IMR-90 (cell line): ENCODE data around the gene CHST3. TPM values are rescaled to one million over a fixed set of nuclear protein-coding genes. Genes with fewer than 3 reads are reported as not detected.

ENCODE experiments used
- ATAC-seq: fragments of 200-7000 bp; cut with Tn5 transposase; 2 replicates; pipeline ENCODE4 v1.9.1; 2020; ENCODE audit warnings: low read depth, mild to moderate bottlenecking, moderate library complexity
- BruUV-seq: library from RNA; stranded (reverse); fragments of 400-500 nt; replicated peaks from 2 replicates; lab custom pipeline; 2021; lab: Mats Ljungman, UMichigan
- CTCF ChIA-PET: fragments of 300-600 bp; formaldehyde crosslinking; extraction: SDS; loops from one replicate; lab custom pipeline; 2021; ENCODE audit warnings: antibody characterized with exemption; lab: Yijun Ruan, JAX
- POLR2A ChIA-PET: fragments of 300-600 bp; sonication (Branson Sonifier 250); formaldehyde crosslinking; loops from one replicate; lab custom pipeline; 2022; ENCODE audit warnings: antibody characterized with exemption; ENCODE audit not compliant: unreplicated experiment; lab: Charles Lee
- DNase-seq: peaks from one replicate; pipeline ENCODE4 v3.0.0; 2013
- H2AFZ ChIP-seq: replicated peaks from 2 replicates; pipeline ENCODE3; 2013; ENCODE audit warnings: low read length, mild to moderate bottlenecking; ENCODE audit not compliant: poor library complexity
- H2AK5ac ChIP-seq: 2 replicates; pipeline ENCODE4 v1.6.1; 2013; ENCODE audit warnings: low read depth, low read length, inconsistent platforms
- H2AK9ac ChIP-seq: replicated peaks from 2 replicates; pipeline ENCODE3; 2013; ENCODE audit warnings: mild to moderate bottlenecking, low read depth, low read length, moderate library complexity; ENCODE audit not compliant: poor library complexity
- H2BK120ac ChIP-seq: 2 replicates; pipeline ENCODE4 v1.6.1; 2013; ENCODE audit warnings: low read depth, low read length, inconsistent platforms
- H2BK15ac ChIP-seq: 3 replicates; pipeline ENCODE4 v1.6.1; 2013; ENCODE audit warnings: low read depth, low read length, inconsistent platforms
- H2BK20ac ChIP-seq: 2 replicates; pipeline ENCODE4 v1.6.1; 2013; ENCODE audit warnings: low read depth, mild to moderate bottlenecking, inconsistent platforms, low read length, moderate library complexity
- H2BK5ac ChIP-seq: 2 replicates; pipeline ENCODE4 v1.6.1; 2013; ENCODE audit warnings: mild to moderate bottlenecking, low read depth, low read length, inconsistent platforms; ENCODE audit not compliant: poor library complexity, severe bottlenecking
- H3K14ac ChIP-seq: replicated peaks from 2 replicates; pipeline ENCODE4 v1.6.1; 2013; ENCODE audit warnings: low read depth, low read length, inconsistent platforms
- H3K18ac ChIP-seq: 2 replicates; pipeline ENCODE4 v1.6.1; 2013; ENCODE audit warnings: low read depth, low read length, control low read depth
- H3K23ac ChIP-seq: 2 replicates; pipeline ENCODE4 v1.6.1; 2013; ENCODE audit warnings: low read depth, low read length, inconsistent platforms
- H3K27ac ChIP-seq: 2 replicates; pipeline ENCODE4 v1.5.1; 2013; ENCODE audit warnings: mild to moderate bottlenecking, control low read depth, low read length; ENCODE audit not compliant: insufficient read depth
- H3K27me3 ChIP-seq: 2 replicates; pipeline ENCODE4 v1.6.1; 2013; ENCODE audit warnings: low read length; ENCODE audit not compliant: control insufficient read depth, insufficient read depth
- H3K36me3 ChIP-seq: 2 replicates; pipeline ENCODE4 v1.6.1; 2013; ENCODE audit warnings: low read length, mixed read lengths; ENCODE audit not compliant: control insufficient read depth, insufficient read depth
- H3K4ac ChIP-seq: 2 replicates; pipeline ENCODE4 v1.6.1; 2013; ENCODE audit warnings: low read depth, low read length, inconsistent platforms
- H3K4me1 ChIP-seq: 2 replicates; pipeline ENCODE4 v1.6.1; 2013; ENCODE audit warnings: low read length, mixed read lengths; ENCODE audit not compliant: control insufficient read depth, insufficient read depth
- H3K4me2 ChIP-seq: 2 replicates; pipeline ENCODE4 v1.6.1; 2013; ENCODE audit warnings: low read depth, mild to moderate bottlenecking, control low read depth, low read length, moderate library complexity
- H3K4me3 ChIP-seq: 2 replicates; pipeline ENCODE4 v1.5.1; 2013; ENCODE audit warnings: low read depth, mild to moderate bottlenecking, control low read depth, low read length, moderate library complexity; ENCODE audit not compliant: insufficient read depth
- H3K56ac ChIP-seq: 2 replicates; pipeline ENCODE4 v1.6.1; 2013; ENCODE audit warnings: low read length, inconsistent platforms; ENCODE audit not compliant: insufficient read depth; ENCODE audit errors: extremely low read depth
- H3K79me1 ChIP-seq, 2 experiments: 2 replicates each; pipeline ENCODE4 v1.6.1; 2013; ENCODE audit warnings: low read length in 2 of 2, inconsistent platforms in 1 of 2, low read depth in 1 of 2
- H3K9ac ChIP-seq: 2 replicates; pipeline ENCODE4 v1.6.1; 2013; ENCODE audit warnings: low read depth, low read length, control low read depth
- H3K9me1 ChIP-seq: 2 replicates; pipeline ENCODE4 v1.6.1; 2013; ENCODE audit warnings: low read length, inconsistent platforms; ENCODE audit not compliant: insufficient read depth
- H3K9me3 ChIP-seq: 2 replicates; pipeline ENCODE4 v1.6.1; 2013; ENCODE audit warnings: low read length; ENCODE audit not compliant: control insufficient read depth, insufficient read depth
- H4K20me1 ChIP-seq: 2 replicates; pipeline ENCODE4 v1.6.1; 2013; ENCODE audit warnings: low read length, inconsistent platforms; ENCODE audit not compliant: insufficient read depth
- H4K5ac ChIP-seq: 2 replicates; pipeline ENCODE4 v1.6.1; 2013; ENCODE audit warnings: mild to moderate bottlenecking, low read depth, low read length, control low read depth
- H4K8ac ChIP-seq, 2 experiments: 2 replicates each; pipeline ENCODE4 v1.6.1; 2013; ENCODE audit warnings: low read depth in 2 of 2, low read length in 2 of 2, control low read depth in 1 of 2, inconsistent platforms in 1 of 2
- H4K91ac ChIP-seq: 2 replicates; pipeline ENCODE4 v1.6.1; 2013; ENCODE audit warnings: low read depth, low read length, inconsistent platforms; ENCODE audit not compliant: insufficient read depth
- CTCF ChIP-seq: conservative IDR thresholded peaks from 2 replicates; pipeline ENCODE4 v1.5.1; 2012; ENCODE audit warnings: mild to moderate bottlenecking, low read depth, low read length, improper control_type of control experiment
- MAZ ChIP-seq: IDR thresholded peaks from 2 replicates; pipeline ENCODE4 v1.6.1; 2012; ENCODE audit warnings: low read depth, mild to moderate bottlenecking, low read length, improper control_type of control experiment, moderate library complexity, borderline replicate concordance
- POLR2A ChIP-seq: IDR thresholded peaks from 2 replicates; pipeline ENCODE4 v1.6.1; 2012; ENCODE audit warnings: mild to moderate bottlenecking, low read depth, low read length
- RAD21 ChIP-seq: IDR thresholded peaks from 2 replicates; pipeline ENCODE4 v1.6.1; 2012; ENCODE audit warnings: low read length, improper control_type of control experiment
- RCOR1 ChIP-seq: IDR thresholded peaks from 2 replicates; pipeline ENCODE4 v1.6.1; 2012; ENCODE audit warnings: mild to moderate bottlenecking, low read length, improper control_type of control experiment; ENCODE audit not compliant: insufficient replicate concordance
- WGBS, 2 experiments: methylation state at CpG; one replicate each; pipeline versions ENCODE4 v1.1.5 to v1.1.7; 2013; ENCODE audit warnings: missing lambda C conversion rate in 2 of 2; ENCODE audit not compliant: insufficient read length in 1 of 2; ENCODE audit errors: extremely low coverage in 2 of 2; 5-methylcytosine and 5-hydroxymethylcytosine counted together
- dilution Hi-C: fragments of 300-500 bp; cut with HindIII; formaldehyde crosslinking; loops from one replicate; pipeline ENCODE4 v1.14.3; 2018; ENCODE audit warnings: low sequenced_read_pairs; ENCODE audit not compliant: unreplicated experiment
- in situ Hi-C: fragments of 300-500 bp; cut with MboI; formaldehyde crosslinking; loops from 3 replicates; pipeline ENCODE4 v1.14.3; 2019; ENCODE audit warnings: low sequenced_read_pairs, inconsistent platforms, mixed read lengths
- intact Hi-C: fragments of 100-400 bp; cut with micrococcal nuclease; formaldehyde crosslinking; loops from 2 replicates; pipeline ENCODE4 v1.10.0; 2022
- polyA plus RNA-seq, 3 experiments: library from polyadenylated mRNA; depleted of rRNA; stranded (reverse); fragments of >200 nt; gene quantifications; 2 replicates each; pipeline ENCODE4 v1.2.3, GENCODE V29; 2012; ENCODE audit warnings: low replicate concordance in 1 of 3
- total RNA-seq: library from RNA; depleted of rRNA; stranded (reverse); fragments of >200 nt; gene quantifications from 2 replicates; pipeline ENCODE4 v1.2.3, GENCODE V29; 2012

CHST3 gene
- total and polyA plus RNA-seq, 2 of the 4 experiments (the other 2 are of a cell fraction), result 8.6 to 9.0 TPM

- no peak for DNase-seq
- dilution Hi-C loops, result no loop called here
Measured at GRCh38 chr10:71938211-71938610, 26.0 kb upstream of the CHST3 start.

More at GRCh38 chr10:71938211-71938610, 26.0 kb upstream of the CHST3 start:
- no peak overlapping the region for H2AFZ ChIP-seq
- H3K4me2 ChIP-seq, result no peak overlapping the region
- CTCF ChIA-PET, result interaction anchor here (1.3 kb wide), 1 partner anchor 22 kb away, joined by 3 read pairs; no protein-coding TSS in a partner anchor
- ATAC-seq, result no peak
- no peak overlapping the region for H3K9ac ChIP-seq
- in situ Hi-C loops, result no loop called here
- H2BK20ac ChIP-seq, result no peak overlapping the region
- no peak overlapping the region for H4K8ac ChIP-seq
- H3K79me1 ChIP-seq, result no peaks in the 10 kb centered on the region
- no peak overlapping the region for H2AK9ac ChIP-seq
- H4K5ac ChIP-seq, result no peak overlapping the region
- H2AK5ac ChIP-seq, result no peak overlapping the region
- no peak overlapping the region for H2BK15ac ChIP-seq
- H3K4me1 ChIP-seq, result no peaks in the 10 kb centered on the region
- no TSS peak for BruUV-seq
- H3K18ac ChIP-seq, result no peak overlapping the region
- H2BK5ac ChIP-seq, result no peak overlapping the region
- no peak overlapping the region for H3K4me3 ChIP-seq
- POLR2A ChIA-PET, result no interaction called here
- TF ChIP-seq CTCF (no peak), MAZ (no peak), RCOR1 (no peak), RAD21 (no peak), POLR2A (no peak)
- no peak overlapping the region for H3K14ac ChIP-seq
- H3K27me3 ChIP-seq, result peaks cover 2% of the 10 kb centered on the region; the same call in 1 of the 2 replicates
- no peaks in the 10 kb centered on the region for H3K36me3 ChIP-seq
- intact Hi-C loops, result no loop called here
- H3K56ac ChIP-seq, result no peak overlapping the region
- no peak overlapping the region for H2BK120ac ChIP-seq
- H3K9me3 ChIP-seq, result peaks cover 12% of the 10 kb centered on the region
- no peak overlapping the region for H3K4ac ChIP-seq
- WGBS, 2 experiments, result 100% methylated on average over 1 of the region's 1 CpG; no CpG with 5 or more reads in 1 of the 2 experiments
- no peak overlapping the region for H3K23ac ChIP-seq
- H4K91ac ChIP-seq, result no peak overlapping the region
- no peak overlapping the region for H3K27ac ChIP-seq
- no peaks in the 10 kb centered on the region for H4K20me1 ChIP-seq
- H3K9me1 ChIP-seq, result no peaks in the 10 kb centered on the region
